AG08395 (cell line): ENCODE data around the gene SCAMP3.
A peak's percentile ranks its signal among the peaks of the same experiment; 100 is the strongest.
"Not testable (repeated sequence)": the region's sequence is repeated elsewhere in the genome, so short reads cannot be mapped to it uniquely, and the experiment has no call there.

Source experiments
- DNase-seq: peaks from one replicate; pipeline ENCODE4 v3.0.0; 2012; ENCODE audit warnings: mixed read lengths, low spot score

SCAMP3 gene

DNA sequence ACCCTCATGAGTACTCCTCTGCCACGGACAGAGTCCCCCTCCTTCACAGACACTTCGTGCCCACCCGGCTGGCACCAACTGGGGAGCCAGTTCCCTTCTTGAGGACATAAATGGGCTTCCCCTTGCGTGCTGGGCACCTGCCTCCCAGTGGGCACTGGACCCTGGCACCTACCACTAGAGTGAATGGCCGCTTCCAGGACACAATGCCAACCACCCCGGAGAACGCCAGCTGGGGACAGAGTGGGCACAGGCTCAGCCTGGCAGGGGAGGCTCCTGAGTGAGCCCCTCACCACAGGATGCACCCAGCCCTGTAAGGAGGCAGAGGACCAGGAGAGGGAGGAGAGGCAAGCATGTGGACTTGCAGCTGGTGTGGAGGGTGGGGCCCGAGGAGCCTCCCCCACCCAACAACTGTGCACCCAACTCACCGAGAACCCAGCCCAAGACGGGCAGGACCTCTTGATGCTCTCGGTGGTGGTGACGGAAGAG, 7.9 kb downstream of the SCAMP3 start:
- peak; percentile 9 for DNase-seq

DNA sequence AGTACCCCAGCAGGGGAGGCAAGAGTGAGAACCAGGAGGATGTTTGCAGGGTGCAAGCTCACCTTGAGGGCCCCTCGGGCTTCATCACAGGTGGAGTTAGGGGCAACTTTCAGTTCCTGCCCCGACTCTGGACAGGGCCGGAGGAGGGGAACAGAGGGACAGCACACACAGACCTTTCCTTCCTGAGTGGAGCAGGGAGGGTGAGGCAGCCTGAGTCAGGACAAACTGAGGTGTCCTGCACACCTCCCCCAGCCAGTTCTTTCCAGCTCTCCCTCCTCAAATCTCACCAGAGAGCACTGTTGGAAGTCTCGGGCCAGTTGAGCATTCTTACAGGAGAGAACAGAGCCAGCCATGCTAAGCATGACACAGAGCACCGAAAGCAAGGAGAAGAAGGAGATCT, 8.4 kb downstream of the SCAMP3 start:
- DNase-seq = no peak

DNA sequence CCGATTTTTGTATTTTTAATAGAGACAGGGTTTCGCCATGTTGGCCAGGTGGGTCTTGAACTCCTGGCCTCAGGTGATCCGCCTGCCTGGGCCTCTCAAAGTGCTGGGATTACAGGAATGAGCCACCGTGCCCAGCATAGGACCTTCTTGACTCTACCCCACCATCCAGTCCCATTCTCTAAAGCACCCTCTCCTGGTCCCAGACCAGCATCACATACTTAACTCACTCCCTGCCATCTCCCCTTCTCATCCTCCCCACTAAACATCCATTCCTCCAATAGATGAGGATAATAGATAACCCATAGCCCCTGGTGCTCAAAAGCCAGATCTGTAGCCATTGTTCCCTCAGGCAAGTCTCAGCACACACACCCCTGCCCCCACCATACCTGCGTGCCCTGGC, 9.0 kb downstream of the SCAMP3 start:
- no peak for DNase-seq

DNA sequence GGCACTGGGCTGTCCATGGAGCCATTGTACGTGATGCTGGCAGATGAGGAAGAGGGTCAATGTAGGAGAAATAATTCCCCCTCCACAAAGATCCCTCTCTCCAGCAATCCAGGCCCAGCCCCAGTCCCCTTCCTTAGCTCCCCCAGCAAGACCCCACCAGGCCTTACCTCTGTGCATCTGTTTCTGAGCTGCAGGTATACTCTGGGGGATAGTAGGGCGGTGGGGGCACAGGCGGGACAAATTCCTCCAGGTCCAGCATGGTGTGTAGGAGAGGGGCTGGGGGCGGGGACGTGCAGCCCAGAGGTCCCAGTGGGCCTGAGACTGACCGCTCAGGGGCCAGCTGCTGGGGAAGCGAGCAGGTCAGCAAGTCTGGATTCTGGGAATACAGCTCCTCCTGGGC, 10.6 kb downstream of the SCAMP3 start:
- no peak for DNase-seq

DNA sequence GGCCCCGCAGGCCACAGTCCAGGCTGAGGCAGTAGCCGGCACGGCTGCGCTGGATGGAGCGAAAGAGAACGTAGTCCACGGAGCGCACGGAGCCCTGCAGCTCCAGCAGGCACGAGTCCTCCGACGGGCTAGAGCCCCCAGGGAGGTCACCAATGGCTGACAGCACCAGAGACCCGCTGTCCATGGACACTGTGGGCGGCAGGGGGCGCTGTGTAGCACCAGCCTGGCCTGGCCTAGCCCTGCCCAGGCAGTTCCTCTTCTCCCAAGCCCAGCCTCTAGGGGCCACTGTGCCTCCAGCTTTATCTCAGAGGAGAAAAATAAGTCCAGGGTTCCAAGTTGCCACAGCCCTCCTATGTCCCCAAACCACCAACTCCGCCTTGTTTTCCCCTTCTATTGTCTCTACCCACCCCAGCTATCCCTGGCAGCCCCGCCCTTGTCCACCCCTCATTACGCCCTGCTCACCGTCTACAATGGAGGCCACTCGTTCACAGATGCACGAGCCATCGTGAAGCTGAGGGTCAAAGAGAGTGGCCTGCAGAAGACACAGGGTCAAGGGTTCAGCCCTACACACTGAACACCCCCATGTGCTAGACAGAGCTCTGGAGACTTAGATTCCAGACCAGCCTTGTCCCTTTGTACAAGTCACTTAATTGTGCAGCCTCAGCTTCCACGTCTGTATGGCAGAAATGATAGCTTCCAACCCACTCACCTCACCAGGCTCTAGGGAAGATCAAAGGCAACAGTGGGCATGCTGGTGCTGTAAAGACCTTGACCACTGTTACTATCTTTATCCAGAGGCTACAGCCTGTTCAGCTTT, 11.3 kb downstream of the SCAMP3 start:
- DNase-seq = peak; percentile 95

DNA sequence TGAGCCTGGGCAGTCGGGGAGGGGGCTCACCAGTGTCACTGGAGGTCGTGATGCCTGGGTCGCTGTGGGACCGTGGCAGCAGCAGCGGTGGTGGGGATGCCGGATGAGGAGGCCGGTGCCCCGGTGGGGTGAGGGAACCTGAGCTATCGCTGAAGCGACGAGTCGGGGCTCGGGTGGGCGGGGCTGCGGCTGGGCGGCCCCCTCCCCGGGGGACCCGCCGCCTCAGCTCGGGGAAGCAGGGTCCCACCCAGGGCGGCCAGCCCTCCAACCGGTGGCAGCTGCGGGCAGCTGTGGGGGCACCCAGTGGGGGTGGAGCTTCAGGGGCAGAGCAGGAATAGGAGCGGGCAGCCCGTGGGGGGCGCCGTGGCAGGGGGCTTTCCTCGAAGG, 11.9 kb downstream of the SCAMP3 start:
- no peak for DNase-seq

DNA sequence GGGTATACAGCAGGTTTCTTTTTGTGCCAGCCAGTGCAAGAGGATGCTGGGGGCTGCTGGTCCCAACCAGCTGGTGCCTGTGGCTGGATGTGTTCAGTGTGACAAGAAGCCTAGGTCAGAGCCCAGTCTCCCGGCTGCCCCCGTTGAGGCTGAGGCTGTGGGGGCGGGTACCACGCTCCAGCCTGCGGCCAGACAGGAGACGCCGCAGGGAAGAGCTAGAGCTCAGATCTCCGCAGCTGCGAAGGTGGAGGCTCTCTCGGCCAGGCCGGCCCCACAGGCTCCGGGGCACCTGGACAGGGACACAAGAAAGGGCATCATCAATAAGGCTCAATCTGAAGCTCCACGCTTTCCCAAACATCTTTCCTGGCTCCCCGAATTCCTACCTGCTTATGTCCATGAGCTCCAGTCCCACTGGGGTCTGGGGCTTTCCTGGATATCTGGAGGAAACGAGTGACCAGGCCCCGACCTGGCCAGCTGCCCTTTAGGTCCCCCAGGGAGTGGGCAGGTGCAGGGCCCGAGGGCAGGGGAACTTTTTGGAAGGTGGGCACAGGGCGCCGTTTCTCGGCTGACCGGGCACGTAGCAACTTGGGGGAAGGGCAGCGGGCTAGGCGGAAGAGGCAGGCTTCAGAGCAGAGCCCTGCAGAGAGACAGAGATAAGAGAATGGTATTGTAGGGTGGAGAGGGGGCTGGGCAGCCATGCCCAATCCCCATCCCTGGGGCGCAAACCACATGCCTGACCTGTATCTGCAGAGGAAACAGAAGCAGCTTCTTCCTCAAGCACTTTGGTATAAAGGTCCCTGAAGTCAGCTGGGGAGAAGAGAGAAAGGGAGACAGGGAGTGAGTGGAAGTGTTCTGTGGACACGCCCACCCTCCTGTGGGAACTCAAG, 14.2 kb downstream of the SCAMP3 start:
- no peak for DNase-seq

DNA sequence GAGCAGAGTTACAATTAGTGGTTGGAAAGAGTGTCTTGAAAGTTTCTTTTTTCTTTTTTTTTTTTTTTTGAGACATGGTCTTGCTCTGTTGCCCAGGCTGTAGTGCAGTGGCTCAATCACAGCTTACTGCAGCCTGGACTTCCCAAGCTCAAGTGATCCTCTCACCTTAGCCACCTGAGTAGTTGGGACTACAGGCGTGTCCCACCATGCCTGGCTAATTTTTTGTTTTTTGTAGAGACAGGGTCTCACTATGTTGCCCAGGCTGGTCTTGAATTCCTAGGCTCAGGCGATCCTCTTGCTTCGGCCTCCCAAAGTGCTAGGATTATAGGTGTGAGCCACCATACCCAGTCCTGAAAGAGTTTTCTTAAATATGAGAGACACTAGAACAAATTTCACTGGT, 15.4 kb downstream of the SCAMP3 start:
- DNase-seq = not testable (repeated sequence)

DNA sequence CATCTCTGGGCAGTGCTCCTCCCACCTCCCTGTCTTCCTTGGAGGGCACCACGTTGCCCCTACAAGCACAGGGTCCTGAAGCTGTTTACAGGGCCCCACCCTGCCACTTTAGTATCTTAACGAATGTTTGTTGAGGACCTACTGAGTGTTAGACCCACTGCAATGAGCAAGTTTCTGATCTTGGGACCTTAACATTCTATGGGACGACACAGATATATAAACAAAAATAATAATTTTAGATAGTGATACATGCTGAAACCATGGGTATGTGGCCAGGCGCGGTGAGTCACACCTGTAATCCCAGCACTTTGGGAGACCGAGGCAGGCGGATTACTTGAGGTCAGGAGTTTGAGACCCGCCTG, 17.0 kb downstream of the SCAMP3 start:
- DNase-seq = no peak

DNA sequence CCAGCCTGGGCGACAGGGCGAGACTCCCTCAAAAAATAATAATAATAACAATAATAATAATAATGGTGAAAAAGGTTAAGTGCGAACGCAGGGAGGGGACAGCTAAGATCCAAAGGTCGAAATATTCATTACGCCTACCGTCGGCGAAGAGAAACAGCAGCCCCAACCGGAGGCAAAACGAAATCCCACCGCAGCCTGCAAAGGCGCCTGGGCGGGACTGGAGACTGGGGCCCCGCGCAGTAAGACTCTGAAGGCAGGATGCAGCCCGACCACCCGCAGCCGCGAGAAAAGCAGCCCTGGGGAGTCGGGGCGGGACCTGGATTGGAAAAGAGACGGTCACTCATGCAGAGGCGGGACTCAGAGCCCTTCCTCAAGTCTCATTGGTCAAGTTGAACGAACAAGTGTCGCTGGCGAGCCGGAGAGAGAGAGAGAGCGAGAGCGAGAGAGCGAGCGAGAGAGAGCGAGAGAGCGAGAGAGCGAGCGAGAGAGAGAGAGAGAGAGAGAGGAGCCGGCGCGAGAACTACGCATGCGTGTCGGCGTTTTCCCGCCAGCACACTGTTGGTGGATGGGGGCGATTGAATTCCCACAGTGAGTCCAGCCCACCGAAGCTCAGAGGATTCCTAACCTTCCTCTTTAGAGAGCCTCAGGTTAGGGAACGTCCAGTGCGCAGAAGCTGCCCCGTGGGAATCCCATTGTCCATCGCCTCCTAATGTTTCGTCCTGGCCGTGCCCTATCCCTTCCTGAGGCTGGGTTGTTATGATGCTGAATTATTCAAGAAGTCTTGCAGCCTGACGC, 17.6 kb downstream of the SCAMP3 start:
- peak; percentile 97 for DNase-seq

DNA sequence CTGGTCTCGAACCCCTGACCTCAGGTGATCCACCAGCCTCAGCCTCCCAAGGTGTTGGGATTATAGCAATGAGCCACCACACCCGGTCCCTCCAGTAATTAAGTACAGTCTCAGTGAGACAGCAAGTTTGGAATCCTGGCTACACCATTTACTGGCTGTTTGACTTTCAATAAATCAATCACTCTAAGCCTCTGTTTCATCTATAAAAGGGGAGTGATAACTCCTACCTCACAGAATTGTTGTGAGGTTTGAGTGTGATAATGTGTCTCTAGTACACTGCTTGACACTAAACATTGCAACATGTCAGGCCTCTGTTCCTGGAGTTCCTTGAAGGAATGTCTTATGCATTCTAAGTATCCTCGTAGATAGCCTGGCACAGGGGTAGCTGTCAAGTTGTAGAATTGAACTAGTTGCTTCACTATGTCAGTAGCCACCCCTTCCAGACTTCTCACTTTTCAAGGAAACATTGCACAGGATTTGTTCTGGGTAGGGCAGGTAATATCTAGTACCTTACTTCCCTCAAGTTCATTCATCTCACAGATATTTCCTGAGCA, 19.3 kb downstream of the SCAMP3 start:
- DNase-seq = no peak

DNA sequence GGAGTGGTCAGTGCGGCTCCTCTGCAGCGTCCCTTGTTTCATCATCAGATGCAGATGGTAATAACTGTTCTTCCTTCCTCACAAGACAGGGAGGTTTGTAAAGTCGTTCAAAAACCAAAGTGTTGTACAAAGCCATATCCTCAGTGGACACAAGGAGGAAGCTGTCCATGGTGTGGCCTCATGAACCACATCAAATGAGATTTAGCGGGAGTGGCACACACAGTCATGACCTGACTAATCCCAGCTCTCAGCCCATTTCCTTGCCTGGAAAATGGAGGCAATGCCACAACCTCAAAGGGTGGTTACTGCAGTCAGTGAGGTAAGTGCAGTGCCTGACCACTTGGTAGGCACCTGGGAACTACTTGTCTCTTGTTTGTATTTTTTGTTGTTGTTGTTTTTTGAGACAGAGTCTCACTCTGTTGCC, 20.3 kb downstream of the SCAMP3 start:
- no peak for DNase-seq

DNA sequence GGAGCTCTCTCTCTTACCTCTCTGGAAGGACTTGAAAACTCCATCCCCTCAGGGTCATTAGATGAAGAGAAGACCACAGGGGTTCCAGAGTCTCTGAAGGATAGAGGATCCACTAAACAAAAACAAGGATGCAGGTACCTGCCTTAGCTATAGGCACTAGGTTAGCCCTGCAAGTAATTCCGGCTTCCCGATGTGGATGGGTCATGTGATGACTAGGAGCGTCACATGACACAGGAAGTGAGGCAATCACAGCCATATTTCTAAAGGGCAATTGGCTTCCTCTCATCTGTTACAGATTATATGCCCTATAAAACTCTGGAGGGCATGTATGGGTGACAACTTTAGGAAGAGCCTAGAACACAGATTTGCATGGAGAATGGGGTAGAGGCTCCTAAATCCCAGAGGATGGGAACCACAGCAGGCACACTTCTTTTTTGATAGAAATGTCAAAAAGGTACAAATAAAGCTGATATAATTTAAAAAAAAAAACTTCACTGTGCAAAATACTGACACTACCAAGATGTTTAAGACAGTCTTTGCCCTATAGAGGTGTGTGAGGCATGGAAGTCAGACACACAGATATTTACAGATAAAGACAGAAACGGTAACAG, 21.0 kb downstream of the SCAMP3 start:
- DNase-seq = peak; percentile 85

DNA sequence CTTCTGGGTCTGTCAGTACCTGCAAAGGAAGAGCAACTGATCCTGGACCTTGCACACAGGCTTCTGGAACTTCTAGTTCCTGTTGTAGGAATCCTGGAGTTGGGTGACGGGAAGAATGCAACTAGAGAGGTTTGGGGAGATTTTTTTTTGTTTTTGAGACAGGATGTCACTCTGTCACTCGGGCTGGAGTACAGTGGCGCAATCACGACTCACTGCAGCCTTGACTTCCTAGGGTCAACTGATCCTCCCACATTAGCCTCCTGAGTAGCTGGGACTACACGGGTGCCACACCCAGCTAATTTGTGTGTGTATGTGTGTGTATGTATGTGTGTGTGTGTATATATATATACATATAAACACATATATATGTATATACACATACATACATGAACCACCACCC, 25.7 kb downstream of the SCAMP3 start:
- DNase-seq = no peak

DNA sequence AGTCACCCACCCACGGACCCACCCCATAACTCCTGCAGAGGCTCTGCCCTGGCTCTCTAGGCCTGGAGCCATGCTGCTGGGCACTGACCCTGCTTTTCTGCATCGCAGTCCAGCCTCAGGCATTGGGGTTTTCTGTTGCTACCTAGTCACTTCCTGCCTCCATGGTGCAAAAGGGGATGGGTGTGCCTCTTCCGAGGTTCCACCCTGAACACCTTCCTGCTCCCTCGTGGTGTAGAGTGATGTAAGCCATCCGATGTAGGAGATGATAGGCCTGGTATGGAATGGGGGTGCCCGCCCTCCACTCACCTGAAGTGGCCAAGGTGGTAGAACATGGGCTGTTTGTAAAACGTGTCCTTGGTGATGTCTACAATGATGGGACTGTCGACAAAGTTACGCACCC, 26.8 kb downstream of the SCAMP3 start:
- DNase-seq = not testable (repeated sequence)

DNA sequence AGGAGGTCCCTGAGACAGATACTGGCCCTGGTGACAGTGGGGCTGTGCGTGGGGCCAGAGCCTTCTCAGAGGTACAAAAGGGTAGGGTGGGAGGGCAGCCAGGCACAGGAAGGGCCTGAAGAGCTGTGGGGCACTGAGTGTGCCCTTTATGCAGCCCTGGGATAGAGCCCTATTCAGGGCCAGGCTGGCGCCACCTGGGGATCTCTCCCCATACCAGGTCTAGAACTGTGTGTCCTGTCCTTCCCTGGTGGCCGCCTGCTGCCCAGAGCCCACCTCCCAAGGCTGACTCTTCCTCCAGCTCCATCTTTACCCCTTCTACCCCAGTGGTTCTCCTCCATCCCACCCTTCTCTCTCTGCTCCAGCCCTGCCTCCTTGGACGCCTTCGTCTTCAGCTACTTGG, 28.7 kb downstream of the SCAMP3 start:
- DNase-seq = not testable (repeated sequence)

DNA sequence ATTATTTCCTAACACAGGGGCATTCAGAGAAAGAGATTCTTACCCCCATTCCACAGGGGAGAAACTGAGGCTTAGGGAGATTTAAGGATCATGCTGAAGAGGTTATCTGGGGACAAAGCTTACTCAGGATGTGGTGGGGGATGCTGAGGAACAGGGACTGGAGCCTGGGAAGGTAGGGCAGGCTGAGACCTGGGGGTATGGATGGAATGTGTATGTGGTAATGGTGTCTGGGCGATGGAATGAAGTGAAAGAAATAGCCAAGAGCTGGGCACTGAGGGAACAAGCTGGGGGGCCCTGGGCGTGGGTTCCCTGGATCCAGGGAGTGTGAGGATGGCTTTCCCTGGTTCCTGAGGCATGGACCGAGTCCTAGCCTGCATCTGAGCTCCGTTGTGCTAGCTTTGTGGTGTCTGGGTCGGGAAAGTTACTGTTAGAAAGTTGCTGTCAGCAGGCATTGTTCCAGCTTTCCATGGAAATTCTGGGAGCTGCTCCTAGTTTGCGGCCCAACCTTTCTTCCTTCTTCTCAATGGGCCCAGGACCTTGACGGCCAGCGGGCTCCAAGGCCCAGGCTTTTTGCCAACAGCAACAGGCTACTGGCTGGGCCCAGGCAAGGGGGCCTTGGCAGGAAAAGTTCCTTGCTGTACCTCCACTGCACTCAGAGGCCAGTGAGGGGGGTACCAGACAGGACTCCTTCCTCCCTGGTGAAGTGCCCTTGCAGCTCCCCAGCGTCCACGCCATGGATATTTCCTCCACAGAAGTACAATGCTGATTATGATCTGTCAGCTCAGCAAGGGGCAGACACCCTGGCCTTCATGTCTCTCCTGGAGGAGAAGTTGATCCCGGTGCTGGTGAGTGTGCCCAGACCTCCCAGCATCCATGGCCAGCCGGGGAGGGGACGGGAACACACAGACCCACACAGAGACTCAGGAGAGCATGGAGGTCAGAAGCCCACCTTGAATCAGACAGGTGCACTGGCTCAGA, 29.9 kb downstream of the SCAMP3 start:
- peak; percentile 24 for DNase-seq

DNA sequence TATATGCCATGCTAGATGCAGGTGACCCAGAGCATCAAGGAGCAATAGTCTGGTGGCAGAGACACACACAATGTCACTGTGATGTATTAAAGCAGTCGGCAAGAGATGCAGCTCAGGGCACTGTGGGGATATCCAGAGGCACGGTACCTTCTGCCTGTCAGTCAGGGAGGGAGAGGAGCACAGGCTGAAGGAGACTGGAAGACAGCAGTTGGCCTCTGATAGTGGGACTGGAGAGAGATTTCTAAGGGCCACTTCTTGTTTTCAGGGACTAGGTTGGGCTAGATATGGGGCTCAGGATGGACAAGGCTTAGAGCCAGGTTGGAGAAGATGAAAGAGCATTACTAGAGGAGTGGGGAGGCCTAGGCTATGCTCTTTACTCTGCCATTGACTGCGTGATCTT, 30.9 kb downstream of the SCAMP3 start:
- DNase-seq = not testable (repeated sequence)

DNA sequence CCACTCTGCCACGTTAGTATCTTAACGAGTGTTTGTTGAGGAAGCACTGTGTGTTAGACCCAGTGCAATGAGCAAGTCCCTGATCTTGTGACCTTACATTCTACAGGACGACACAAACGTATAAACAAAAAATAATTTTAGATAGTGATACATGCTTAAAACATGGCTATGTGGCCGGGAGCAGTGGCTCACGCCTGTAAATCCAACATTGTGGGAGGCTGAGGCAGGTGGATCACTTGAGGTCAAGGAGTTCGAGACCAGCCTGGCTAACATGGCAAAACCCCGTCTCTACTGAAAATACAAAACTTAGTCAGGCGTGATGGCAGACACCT, 34.1 kb downstream of the SCAMP3 start:
- DNase-seq = no peak
